BJ (cell line): ENCODE measurements around the gene PLGRKT. TPM values are rescaled to one million over a fixed set of nuclear protein-coding genes. Genes with fewer than 3 reads are reported as not detected.
"Not testable (repeated sequence)": the region's sequence is repeated elsewhere in the genome, so short reads cannot be mapped to it uniquely, and the experiment has no call there.

Experiments
- CTCF ChIA-PET: fragments of 350-600 bp; formaldehyde crosslinking; extraction: SDS; loops from one replicate; lab custom pipeline; 2021; ENCODE audit warnings: antibody characterized with exemption, inconsistent platforms; lab: Yijun Ruan, JAX
- POLR2A ChIA-PET: fragments of 300-600 bp; sonication (Branson Sonifier 250); formaldehyde crosslinking; extraction: SDS; loops from one replicate; lab custom pipeline; 2021; ENCODE audit warnings: antibody characterized with exemption; lab: Charles Lee
- DNase-seq: peaks from one replicate; pipeline ENCODE4 v3.0.0-alpha.2; 2011; ENCODE audit warnings: low read depth
- H3K27me3 ChIP-seq: 2 replicates; pipeline ENCODE4 v1.6.0; 2011; ENCODE audit warnings: low read length; ENCODE audit not compliant: control insufficient read depth, insufficient read depth
- H3K36me3 ChIP-seq: 2 replicates; pipeline ENCODE4 v1.5.1; 2011; ENCODE audit warnings: low read length; ENCODE audit not compliant: control insufficient read depth, insufficient read depth
- H3K4me3 ChIP-seq: 2 replicates; pipeline ENCODE4 v1.5.1; 2011; ENCODE audit warnings: low read depth, mild to moderate bottlenecking, control low read depth, low read length
- polyA plus RNA-seq: library from polyadenylated mRNA; depleted of rRNA; stranded (reverse); fragments of >200 nt; gene quantifications from 2 replicates; pipeline ENCODE4 v1.2.3, GENCODE V29; 2011
- TF ChIP-seq, protein P1 (sequence below): IDR thresholded peaks from 2 replicates; pipeline ENCODE4 v1.5.1; 2011; ENCODE audit warnings: low read depth, mild to moderate bottlenecking, control low read depth, inconsistent platforms, low read length, moderate library complexity; ENCODE audit not compliant: insufficient read depth

Gene PLGRKT
- polyA plus RNA-seq, 1 experiment: 7.7 TPM

- POLR2A ChIA-PET: no interaction called here
- CTCF ChIA-PET: no interaction called here
Observed at GRCh38 chr9:5352637-5353248, 85.0 kb downstream of the PLGRKT start.

DNA sequence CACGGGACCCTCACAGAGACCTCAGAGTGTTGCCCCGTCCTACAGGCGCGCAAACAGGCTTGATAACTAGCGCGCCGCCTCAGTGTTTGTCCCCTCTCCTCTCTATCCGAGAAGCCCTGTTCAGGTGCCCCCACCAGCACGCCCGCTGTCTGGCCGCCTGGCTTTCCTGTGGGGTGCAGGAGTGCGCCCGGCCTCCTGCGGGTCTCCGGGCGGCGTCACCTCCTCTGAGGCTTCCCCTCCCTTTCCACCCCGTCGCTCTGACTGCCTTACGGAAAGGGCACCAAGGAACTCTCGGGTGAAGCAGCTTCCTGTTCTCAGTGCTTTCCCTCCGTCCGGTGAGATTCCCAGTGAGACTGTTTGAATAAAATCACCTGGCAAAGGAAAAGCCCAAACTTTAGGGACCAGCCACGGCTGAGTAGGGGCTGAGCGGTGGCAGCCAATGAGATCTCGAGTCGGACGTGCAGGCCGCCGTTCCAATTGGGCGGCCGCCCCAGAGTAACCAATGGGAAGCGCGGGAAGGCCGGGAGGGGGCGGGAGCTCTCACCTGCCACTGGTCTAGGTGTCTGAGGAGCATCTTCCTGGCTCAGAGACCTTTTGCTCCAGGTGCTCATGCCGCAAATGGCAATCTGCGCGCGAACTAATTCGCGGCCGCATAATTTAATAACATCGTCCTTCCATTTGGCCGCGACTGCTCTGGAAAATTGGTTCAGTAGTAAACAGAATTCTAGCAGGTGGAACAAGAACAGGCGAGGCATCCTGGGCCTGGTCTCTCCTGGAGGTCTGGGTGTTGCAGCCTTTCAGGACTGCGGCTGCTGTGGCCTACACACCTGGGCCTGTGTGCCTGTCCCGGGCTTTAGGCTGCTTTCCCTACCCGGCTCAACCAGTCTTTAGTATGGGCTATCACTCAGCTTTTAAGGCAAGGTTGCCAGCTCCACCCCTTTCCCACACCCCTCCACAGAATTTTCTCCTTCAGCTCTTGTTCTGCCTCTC lies 98.4 kb downstream of the PLGRKT start, which contains the start of gene RLN1:
TSS of gene RLN1 (minus strand) at position 885 of the 990 bp plus-strand sequence. CDS start at position 755, 130 bp downstream.
- POLR2A ChIA-PET, H3K36me3 ChIP-seq, H3K27me3 ChIP-seq, H3K4me3 ChIP-seq, DNase-seq, CTCF ChIA-PET: not testable (repeated sequence)

More at GRCh38 chr9:5352637-5353248, 85.0 kb downstream of the PLGRKT start:
- Histone ChIP-seq H3K27me3 (peaks cover 5% of the 10 kb centered on the region; the same call in 1 of the 2 replicates), H3K36me3 (no peaks in the 10 kb centered on the region), H3K4me3 (no peak overlapping the region)
- TF ChIP-seq, protein P1, sequence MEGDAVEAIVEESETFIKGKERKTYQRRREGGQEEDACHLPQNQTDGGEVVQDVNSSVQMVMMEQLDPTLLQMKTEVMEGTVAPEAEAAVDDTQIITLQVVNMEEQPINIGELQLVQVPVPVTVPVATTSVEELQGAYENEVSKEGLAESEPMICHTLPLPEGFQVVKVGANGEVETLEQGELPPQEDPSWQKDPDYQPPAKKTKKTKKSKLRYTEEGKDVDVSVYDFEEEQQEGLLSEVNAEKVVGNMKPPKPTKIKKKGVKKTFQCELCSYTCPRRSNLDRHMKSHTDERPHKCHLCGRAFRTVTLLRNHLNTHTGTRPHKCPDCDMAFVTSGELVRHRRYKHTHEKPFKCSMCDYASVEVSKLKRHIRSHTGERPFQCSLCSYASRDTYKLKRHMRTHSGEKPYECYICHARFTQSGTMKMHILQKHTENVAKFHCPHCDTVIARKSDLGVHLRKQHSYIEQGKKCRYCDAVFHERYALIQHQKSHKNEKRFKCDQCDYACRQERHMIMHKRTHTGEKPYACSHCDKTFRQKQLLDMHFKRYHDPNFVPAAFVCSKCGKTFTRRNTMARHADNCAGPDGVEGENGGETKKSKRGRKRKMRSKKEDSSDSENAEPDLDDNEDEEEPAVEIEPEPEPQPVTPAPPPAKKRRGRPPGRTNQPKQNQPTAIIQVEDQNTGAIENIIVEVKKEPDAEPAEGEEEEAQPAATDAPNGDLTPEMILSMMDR: no peak
- no peak for DNase-seq

GRCh38 chr9:5336688-5337087 lies 101.0 kb downstream of the PLGRKT start:
- H3K27me3 ChIP-seq: no peaks in the 10 kb centered on the region
- no peak overlapping the region for H3K4me3 ChIP-seq
- ChIA-PET CTCF (interaction anchor here (1.0 kb wide), 1 partner anchor 27 kb away, joined by 3 read pairs; no protein-coding TSS in a partner anchor), POLR2A (no interaction called here)
- TF ChIP-seq, protein P1: no peak
- H3K36me3 ChIP-seq: no peaks in the 10 kb centered on the region
- no peak for DNase-seq

DNA sequence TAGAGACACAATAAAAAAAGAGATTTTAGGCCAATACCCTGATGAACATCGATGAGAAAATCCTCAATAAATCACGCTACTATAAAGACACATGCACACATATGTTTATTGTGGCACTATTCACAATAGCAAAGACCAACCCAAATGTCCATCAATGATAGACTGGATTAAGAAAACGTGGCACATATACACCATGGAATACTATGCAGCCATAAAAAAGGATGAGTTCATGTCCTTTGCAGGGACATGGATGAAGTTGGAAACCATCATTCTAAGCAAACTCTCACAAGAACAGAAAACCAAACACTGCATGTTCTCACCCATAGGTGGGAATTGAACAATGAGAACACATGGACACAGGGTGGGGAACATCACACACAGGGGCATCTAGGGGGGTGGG lies 106.4 kb downstream of the PLGRKT start:
- H3K4me3 ChIP-seq, H3K36me3 ChIP-seq, POLR2A ChIA-PET, DNase-seq, H3K27me3 ChIP-seq, CTCF ChIA-PET: not testable (repeated sequence)

GRCh38 chr9:5326893-5327548 lies 110.7 kb downstream of the PLGRKT start:
- Histone ChIP-seq H3K4me3 (no peak overlapping the region), H3K36me3 (no peaks in the 10 kb centered on the region), H3K27me3 (0 out of 2 replicates have a peak, but pooled peaks cover 1% of the 10 kb centered on the region)
- TF ChIP-seq, protein P1: no peak
- CTCF ChIA-PET: no interaction called here
- no peak for DNase-seq
- POLR2A ChIA-PET: no interaction called here
